Left cardiac atrium (tissue), 4 donors: ENCODE measurements around the gene ZNRF2. TPM values are rescaled to one million over a fixed set of nuclear protein-coding genes. Genes with fewer than 3 reads are reported as not detected.
A peak's percentile ranks its signal among the peaks of the same experiment; 100 is the strongest.
"Not testable (repeated sequence)": the region's sequence is repeated elsewhere in the genome, so short reads cannot be mapped to it uniquely, and the experiment has no call there.

Experiments used
- ATAC-seq, 2 donors: fragments of 200-7000 bp; cut with Tn5 transposase; one replicate each; pipeline ENCODE4 v1.9.1; 2020; ENCODE audit warnings: mild to moderate bottlenecking in 2 of 2, moderate library complexity in 2 of 2
- DNase-seq: peaks from one replicate; pipeline ENCODE4 v3.0.0-alpha.2; 2020
- intact Hi-C, 2 donors: fragments of 100-400 bp; cut with DNase I; formaldehyde crosslinking; loops; one replicate each; pipeline versions ENCODE4 v1.14.1 to v1.15.1; 2022 to 2023
- total RNA-seq, 2 donors: library from RNA; stranded (reverse); fragmentation: NEBNext Ultra II Directional; extraction: Animal tissue kit (Norgen Biotek cat#: 25700); gene quantifications; one replicate each; pipeline ENCODE4 v1.2.1, GENCODE V29; 2021
- donor health status: DM: no; HTN: yes; CAD: no.
- donor health status: DM: no; HTN: yes; CAD: no; lungs with severe emphysema.
- donor health status: DM: yes; HTN: yes; CAD: no.
- donor health status: Dilated cardiomyopathy.

The ZNRF2 gene
- total RNA-seq, 2 donors from 2014 or later, result 7.7 to 10.2 TPM

DNA sequence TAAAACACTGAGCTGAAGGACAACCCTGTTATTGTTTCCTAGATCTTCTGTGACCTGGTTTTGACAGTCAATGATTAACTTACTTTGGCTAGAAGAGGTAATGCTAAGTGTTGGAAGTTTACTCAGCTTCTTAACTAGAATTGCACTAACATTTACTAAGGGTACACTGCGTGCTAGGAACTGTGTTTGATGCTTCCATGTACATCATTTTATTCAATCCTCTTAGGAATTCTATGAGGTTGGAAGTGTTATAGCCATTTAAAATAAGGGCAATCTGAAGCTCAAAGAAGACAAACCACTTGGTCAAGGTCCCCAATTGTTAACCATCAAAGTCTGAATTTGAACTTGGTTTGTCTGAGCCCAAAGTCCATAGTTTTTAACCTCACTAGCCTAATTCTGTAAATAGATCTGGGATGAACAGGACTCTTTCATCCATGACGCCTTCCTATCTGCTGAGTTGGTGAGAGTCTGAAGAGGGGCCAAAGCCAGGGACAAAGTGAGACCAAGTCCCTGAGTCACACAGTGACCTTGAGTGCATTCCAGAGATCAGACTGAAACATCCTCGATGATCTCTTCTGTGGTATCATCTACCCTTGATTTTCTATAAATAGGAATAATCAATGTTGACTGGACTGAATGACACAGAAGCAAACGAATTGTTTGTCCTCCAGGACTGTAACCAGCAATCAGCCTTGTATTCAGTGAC lies 29.2 kb upstream of the ZNRF2 start:
- DNase-seq, result no peak
- intact Hi-C loops, result no loop called here
- ATAC-seq, result peak in 1 of 2 donors; percentile 66

DNA sequence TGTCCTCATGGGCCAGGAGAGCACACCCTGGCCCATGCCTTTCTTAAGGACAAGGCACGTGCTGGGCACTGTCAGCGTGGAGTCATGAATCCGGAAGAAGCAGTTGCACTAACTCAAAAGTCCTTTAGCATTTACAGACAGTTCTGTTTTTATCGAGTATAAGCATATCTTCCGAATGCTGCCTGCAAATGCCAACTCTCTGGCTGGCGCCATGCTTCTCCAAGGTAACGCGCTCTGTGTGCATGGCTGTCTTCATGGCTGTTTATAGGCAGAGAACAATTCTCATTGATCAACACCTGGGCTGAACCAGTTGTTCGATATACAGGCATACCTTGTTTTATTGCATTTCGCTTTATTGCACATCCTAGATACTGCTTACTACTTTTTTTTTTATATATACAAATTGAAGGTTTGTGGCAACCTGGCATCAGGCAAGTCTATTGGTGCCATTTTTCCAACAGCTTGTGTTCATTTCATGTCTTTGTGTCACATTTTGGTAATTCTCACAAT lies 28.0 kb upstream of the ZNRF2 start:
- ATAC-seq (no peak), DNase-seq (no peak)
- intact Hi-C loops, result no loop called here

GRCh38 chr7:30260246-30260768 lies 24.1 kb upstream of the ZNRF2 start:
- peak in 1 of 2 donors; percentile 41 for ATAC-seq
- intact Hi-C loops, result no loop called here

DNA sequence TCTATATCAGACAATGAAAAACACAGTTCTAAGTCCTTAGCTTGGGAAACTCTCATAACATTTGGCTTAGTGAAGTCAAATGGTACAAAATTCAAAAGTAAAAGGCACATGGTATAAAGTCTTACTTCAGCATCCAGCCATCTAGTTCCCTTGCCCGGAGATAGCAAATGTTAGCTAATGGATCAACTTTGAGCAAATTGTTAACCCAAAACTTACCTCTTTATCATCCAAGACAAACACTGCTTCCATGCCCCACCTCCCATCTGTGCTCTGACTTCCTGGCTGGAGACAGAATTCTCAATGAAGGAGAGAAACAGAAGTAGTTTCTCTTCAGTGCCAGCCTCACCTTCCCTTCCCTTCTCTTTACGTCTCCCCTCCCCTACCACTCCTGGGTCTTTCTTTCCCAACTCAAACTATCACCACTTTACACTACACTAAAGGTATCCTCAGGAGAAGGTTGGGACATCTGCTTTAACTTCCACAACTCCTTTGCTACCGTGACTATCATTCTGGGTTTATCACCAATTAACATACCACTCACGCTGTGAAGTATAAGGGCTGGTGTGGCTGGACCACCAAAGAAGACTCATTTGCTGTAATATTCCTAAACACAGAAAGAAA lies 21.2 kb upstream of the ZNRF2 start:
- intact Hi-C loops, result no loop called here
- DNase-seq (no peak), ATAC-seq (no peak)

More at GRCh38 chr7:30260246-30260768, 24.1 kb upstream of the ZNRF2 start:
- DNase-seq, result no peak

GRCh38 chr7:30264052-30264451 lies 20.3 kb upstream of the ZNRF2 start:
- ATAC-seq (no peak), DNase-seq (no peak)
- intact Hi-C loops, result no loop called here

DNA sequence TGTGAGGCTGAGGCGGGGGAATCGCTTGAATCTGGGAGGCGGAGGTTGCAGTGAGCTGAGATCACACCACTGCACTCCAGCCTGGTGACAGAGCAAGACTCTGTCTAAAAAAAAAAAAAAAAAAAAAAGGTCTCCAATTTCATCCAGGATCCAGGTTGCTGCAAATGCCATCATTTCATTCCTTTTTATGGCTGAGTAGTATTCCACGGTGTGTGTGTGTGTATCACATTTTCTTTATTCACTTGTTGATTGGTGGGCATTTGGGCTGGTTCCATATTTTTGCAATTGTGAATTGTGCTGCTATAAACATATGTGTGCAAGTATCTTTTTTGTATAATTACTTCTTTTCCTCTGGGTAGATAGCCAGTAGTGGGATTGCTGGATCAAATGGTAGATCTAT lies 19.2 kb upstream of the ZNRF2 start:
- ATAC-seq, intact Hi-C loops: not testable (repeated sequence)

DNA sequence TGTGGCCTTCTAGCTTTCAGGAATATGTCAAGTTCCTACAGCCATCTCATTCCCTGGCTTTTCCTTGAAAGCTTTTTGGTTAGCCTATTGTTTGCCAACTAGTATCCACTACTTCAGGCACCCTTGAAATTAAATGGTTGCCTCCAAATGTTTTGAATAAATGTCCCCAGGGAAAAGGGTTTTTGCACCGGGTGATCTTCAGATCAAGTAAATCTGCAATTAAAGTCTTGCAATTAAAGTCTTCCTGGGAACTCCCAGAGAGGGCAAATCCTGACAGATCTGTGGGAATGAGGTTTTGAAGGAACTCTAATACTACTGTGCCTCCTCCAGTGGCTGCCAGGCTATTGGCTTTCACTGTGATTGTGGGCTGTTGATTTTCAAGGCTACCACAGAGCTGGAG lies 17.7 kb upstream of the ZNRF2 start:
- no peak for ATAC-seq
- no peak for DNase-seq
- intact Hi-C loops, result no loop called here

More for the DNA sequence above, 19.2 kb upstream of the ZNRF2 start:
- not testable (repeated sequence) for DNase-seq

GRCh38 chr7:30268586-30268985 lies 15.8 kb upstream of the ZNRF2 start:
- intact Hi-C loops, result no loop called here
- ATAC-seq (no peak), DNase-seq (no peak)

- no peak for ATAC-seq
- DNase-seq, result no peak
- intact Hi-C loops, result no loop called here
Measured at GRCh38 chr7:30269490-30269889, 14.9 kb upstream of the ZNRF2 start.

GRCh38 chr7:30270921-30271320 lies 13.5 kb upstream of the ZNRF2 start:
- ATAC-seq, result no peak
- no peak for DNase-seq
- intact Hi-C loops, result loop anchor here in 1 of 2 donors (10.0 kb wide), 1 partner anchor 294 kb away; no protein-coding TSS in a partner anchor

- no peak for ATAC-seq
- no peak for DNase-seq
- intact Hi-C loops, result loop anchor here in 1 of 2 donors (10.0 kb wide), 1 partner anchor 293 kb away; no protein-coding TSS in a partner anchor
Measured at GRCh38 chr7:30272126-30272525, 12.3 kb upstream of the ZNRF2 start.

GRCh38 chr7:30273552-30273951 lies 10.8 kb upstream of the ZNRF2 start:
- intact Hi-C loops, result loop anchor here in 1 of 2 donors (10.0 kb wide), 1 partner anchor 291 kb away; no protein-coding TSS in a partner anchor
- ATAC-seq (no peak), DNase-seq (no peak)

- intact Hi-C loops, result loop anchor here (5.0 to 10.0 kb wide), 2 partner anchors 138 to 290 kb away; no protein-coding TSS in a partner anchor
- DNase-seq (no peak), ATAC-seq (no peak)
Measured at GRCh38 chr7:30274641-30275040, 9.8 kb upstream of the ZNRF2 start.

DNA sequence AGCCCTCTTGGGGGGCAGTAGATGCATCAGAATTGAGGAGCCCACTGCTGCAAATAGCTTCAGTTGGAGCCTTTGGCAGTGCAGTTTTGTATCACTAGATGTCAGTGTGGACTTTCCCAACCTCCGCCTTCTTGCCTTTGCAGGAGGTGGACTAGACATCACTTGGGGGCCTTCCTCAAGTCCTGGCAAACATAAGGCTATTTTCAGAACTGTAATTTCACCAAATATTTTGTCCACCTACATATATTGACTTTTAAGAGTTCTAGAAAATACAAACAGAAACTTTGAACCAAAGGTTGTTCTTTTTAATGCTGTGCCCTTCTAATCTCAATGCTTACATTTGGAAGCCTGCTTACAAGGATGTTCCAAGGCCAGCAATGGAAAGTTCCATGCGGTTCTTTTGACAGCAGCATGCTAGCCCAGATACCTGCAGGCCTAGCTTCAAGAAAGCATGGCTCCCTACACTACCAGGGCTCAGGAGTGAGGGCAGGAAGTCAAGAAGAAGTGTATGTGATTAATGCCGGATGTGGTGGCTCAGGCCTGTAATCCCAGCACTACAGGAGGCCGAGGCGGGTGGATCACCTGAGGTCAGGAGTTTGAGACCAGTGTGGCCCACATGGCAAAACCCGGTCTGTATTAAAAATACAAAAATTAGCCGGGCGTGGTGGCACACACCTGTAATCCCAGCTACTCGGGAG lies 8.0 kb upstream of the ZNRF2 start:
- intact Hi-C loops, result loop anchor here (5.0 to 10.0 kb wide), 2 partner anchors 136 to 288 kb away; no protein-coding TSS in a partner anchor
- DNase-seq (no peak), ATAC-seq (peak; percentile 61 to 70)

GRCh38 chr7:30278376-30278775 lies 6.0 kb upstream of the ZNRF2 start:
- no peak for DNase-seq
- ATAC-seq, result no peak
- intact Hi-C loops, result loop anchor here (2.0 to 10.0 kb wide), 3 partner anchors 134 to 286 kb away; no protein-coding TSS in a partner anchor

GRCh38 chr7:30278849-30279652 lies 5.3 kb upstream of the ZNRF2 start:
- no peak for ATAC-seq
- no peak for DNase-seq
- intact Hi-C loops, result loop anchor here (2.0 to 10.0 kb wide), 3 partner anchors 133 to 286 kb away; no protein-coding TSS in a partner anchor

GRCh38 chr7:30279653-30279904 lies 4.8 kb upstream of the ZNRF2 start:
- ATAC-seq, result no peak
- intact Hi-C loops, result loop anchor here (2.0 to 10.0 kb wide), 3 partner anchors 133 to 285 kb away; no protein-coding TSS in a partner anchor

DNA sequence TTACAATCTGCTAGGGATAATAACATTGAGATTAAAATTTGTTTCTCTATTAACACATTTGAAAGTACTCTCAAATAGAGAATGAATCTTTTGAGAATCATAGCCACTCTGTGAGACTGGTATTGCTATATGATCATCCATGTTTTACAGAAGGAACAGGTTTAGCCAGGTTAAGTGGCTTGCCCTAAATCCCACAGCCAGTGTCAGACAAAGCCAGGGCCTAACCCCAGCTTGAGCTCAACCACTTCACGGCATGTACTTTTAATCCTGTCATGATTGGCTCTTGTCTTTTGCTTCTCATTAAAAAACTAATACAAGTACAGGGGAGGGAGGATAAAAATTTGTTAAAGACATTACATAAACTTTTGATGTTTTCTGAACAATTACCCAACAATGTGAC lies 3.8 kb upstream of the ZNRF2 start:
- intact Hi-C loops, result no loop called here

More at GRCh38 chr7:30279653-30279904, 4.8 kb upstream of the ZNRF2 start:
- no peak for DNase-seq

DNA sequence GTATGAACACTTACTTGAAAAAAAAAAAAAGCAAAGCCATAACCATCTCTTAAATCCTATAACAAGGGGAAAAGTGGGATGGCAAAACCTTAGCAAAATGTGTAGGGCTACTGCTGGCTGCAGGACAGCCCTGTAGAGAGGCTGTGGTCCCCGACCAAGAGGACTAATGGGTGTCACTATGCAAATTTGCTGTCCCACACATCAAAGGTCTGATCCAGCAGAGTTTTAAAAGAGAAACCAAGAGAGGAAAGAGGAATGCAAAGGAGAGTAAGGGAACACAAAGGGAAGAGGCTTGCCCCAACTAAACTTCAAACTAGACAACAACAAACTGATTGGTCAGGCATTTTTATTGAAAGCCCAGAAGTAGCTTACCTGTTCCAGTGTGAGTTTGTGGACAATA lies 3.1 kb upstream of the ZNRF2 start:
- ATAC-seq, result no peak
- no peak for DNase-seq
- intact Hi-C loops, result no loop called here

More for the DNA sequence above, 3.8 kb upstream of the ZNRF2 start:
- no peak for DNase-seq
- ATAC-seq, result no peak
